SH-SY5Y (cell line): ENCODE data around the gene BABAM1.

ENCODE experiments used
- GATA2 ChIP-seq: IDR thresholded peaks from 2 replicates; pipeline ENCODE4 v1.6.1; 2011; ENCODE audit warnings: mild to moderate bottlenecking, low read depth, low read length
- GATA3 ChIP-seq: IDR thresholded peaks from 2 replicates; pipeline ENCODE4 v1.6.1; 2011; ENCODE audit warnings: low read depth, mild to moderate bottlenecking, low read length, moderate library complexity

BABAM1 gene

DNA sequence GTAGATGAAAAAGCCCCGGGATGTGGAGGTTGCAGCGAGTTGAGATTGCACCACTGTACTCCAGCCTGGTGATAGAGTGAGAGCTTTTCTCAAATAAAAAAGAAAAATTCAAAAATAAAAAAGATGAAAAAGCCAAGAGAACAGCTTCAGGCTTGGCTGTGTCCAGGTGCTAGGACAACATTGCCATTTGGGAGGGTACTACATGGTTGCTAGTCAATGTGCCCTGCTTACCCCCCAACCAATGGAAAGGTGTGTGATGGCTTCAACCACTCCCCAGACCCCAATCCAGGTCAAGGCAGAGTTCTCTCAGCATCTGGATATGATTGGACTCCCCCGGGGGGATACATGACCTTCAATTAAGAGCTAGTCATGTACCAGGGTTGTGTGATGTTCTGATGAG is 12.2 kb downstream of the BABAM1 start:
- TF ChIP-seq GATA3, result no peak

DNA sequence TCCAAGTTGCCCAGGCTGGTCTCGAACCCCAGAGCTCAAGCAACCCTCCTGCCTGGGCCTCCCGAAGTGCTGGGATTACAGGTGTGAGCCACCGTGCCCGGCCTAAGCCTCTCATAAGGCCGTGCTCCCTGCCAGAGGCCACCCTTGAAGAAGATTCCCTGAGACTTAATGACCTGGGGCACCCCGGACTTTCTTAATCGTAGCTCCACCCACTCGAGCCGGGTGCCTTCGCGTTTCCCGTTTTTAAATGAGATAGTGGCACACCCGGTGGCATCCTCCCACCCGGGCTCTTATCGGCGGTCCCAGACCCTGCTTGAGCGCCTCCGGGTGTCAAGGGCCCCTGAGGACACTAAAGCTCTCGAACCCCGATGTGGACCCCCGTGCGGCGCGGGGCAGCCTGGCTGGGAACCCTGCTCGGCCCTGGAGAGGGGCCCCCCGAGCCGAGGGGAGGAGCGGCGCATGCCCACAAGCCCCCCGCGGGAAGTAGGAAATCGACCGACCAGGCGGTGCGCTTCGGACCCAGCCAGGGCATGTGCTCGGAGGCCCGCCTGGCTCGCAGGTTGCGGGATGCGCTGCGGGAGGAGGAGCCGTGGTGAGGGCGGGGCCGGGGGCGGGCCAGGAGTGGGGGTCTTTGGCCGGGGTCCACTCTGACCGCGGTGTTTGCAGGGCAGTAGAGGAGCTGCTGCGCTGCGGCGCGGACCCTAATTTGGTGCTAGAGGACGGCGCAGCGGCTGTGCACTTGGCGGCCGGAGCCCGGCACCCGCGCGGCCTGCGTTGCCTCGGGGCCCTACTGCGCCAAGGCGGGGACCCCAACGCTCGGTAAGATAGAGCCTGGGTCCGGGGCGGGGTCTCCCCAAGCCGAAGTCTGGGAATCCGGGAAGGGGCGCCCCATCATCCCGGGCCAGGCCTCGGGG is 14.4 kb downstream of the BABAM1 start, which contains the start of gene ANKLE1:
Gene ANKLE1 (plus strand): TSS at position 511 of the 914 bp plus-strand sequence. CDS start 20 bp downstream, at position 531.
- TF ChIP-seq GATA2 (no peak), GATA3 (no peak)

DNA sequence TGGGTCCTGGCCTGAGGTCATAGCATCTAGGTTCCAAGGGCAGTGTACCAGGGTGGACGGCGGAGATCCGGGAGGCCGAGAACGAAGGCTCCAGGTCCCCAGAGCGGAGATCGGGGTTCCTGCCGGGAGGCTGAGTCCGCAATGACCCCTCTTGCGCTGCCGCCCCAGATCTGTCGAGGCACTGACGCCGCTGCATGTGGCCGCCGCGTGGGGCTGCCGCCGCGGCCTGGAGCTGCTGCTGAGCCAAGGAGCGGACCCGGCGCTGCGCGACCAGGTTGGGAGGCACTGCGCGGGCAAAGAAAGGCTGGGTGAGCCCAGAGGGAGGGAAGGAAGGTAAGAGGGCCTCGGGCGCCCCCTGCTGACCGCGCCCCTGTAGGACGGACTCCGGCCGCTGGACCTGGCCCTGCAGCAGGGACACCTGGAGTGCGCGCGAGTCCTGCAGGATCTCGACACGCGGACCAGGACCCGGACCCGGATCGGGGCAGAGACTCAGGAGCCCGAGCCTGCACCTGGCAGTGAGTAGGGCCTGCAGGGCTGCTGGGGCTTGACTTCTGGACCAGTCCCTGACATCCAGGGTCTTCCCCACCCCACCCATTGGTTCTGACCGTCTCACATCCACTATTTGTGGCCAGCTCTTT is 15.4 kb downstream of the BABAM1 start:
- TF ChIP-seq GATA3 (no peak), GATA2 (no peak)

DNA sequence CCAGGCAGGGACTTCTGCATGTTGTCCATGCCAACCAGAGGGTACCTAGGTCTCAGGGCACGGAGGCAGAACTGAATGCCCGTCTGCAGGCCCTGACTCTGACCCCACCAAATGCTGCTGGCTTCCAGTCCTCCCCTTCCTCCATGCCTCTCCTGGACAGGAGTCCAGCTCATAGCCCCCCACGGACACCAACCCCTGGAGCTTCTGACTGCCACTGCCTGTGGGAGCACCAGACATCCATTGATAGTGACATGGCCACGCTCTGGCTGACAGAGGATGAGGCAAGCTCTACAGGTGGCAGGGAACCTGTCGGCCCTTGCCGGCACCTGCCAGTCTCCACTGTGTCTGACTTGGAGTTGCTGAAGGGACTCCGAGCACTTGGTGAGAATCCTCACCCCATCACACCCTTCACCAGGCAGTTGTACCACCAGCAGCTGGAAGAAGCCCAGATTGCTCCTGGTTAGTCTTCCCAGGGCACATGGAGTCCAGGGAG is 16.3 kb downstream of the BABAM1 start:
- TF ChIP-seq GATA2 (no peak), GATA3 (no peak)

DNA sequence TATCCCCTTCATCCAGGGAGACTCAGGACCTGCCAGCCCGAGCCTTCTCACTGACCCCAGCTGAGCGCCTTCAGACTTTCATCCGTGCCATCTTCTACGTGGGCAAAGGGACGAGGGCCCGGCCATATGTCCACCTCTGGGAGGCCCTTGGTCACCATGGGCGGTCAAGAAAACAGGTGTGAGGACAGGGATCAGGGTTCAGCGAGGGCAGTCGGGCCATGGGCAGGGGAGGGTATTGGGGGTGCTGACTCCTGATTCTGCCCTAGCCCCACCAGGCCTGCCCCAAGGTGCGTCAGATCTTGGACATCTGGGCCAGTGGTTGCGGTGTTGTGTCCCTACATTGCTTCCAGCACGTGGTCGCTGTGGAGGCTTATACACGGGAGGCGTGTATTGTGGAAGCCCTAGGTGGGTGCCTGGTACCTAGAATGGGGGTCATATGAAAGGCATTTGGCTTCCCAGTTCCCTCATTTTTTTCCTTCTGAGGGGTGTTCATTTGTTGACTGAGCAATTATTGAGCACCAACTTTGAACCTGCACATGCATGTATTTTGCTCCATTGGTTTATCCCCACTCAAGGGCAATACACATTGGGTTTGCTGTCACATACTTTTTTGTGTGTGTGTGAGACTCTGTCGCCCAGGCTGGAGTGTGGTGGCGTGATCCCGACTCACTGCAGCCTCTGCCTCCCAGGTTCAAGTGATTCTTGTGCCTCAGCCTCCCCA is 18.3 kb downstream of the BABAM1 start:
- TF ChIP-seq GATA2 (no peak), GATA3 (no peak)

DNA sequence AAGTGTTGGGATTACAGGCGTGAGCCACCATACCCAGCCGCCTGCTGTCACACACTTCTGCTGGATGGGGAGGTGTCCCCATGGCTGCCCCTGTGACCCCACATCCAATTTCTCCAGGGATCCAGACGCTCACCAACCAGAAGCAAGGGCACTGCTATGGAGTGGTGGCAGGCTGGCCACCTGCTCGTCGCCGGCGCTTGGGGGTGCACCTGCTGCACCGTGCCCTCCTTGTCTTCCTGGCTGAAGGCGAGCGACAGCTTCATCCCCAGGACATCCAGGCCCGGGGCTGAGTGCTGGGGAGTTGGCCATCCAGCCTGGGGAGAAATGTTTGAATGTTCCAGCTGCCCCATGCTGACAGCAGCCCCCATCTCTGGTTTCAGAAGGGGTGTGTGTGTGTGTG is 19.0 kb downstream of the BABAM1 start:
- TF ChIP-seq GATA3, result no peak
- TF ChIP-seq GATA2, result no peak

DNA sequence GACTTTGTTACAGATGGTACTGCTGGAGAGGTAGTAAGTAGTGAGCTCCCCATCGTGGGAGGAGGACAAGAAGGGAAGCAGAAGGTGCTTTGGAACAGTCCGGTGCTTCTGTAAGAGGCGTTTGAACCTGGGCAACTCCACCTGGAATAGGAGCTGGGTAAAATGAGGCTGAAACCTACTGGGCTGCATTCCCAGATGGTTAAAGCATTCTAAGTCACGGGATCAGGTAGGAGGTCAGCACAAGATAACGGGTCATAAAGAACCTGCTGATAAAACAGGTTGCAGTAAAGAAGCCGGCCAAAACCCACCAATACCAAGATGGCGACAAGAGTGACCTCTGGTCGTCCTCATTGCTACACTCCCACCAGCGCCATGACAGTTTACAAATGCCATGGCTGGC is 19.5 kb downstream of the BABAM1 start:
- TF ChIP-seq GATA2 (no peak), GATA3 (no peak)

DNA sequence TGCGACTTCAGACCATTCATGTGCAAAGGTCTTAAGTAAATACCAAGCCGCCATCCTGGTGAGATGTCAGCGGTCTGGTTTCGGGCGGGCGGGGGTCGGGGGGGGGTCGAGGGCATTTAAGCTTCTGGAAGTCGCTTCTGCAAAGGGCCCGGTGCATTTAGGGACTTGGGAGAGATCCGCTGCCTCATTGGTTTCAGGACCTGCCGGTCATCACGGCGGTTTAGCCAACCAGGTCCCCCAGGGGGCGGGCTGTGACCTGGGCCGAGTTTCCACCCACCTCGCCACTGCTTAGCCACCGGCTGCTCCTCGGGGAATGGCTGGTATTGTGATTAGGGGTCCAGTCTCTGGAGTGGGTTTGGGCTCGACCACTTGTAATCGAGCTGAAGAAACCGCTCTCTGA is 22.2 kb downstream of the BABAM1 start:
- no peak for TF ChIP-seq GATA3
- no peak for TF ChIP-seq GATA2

DNA sequence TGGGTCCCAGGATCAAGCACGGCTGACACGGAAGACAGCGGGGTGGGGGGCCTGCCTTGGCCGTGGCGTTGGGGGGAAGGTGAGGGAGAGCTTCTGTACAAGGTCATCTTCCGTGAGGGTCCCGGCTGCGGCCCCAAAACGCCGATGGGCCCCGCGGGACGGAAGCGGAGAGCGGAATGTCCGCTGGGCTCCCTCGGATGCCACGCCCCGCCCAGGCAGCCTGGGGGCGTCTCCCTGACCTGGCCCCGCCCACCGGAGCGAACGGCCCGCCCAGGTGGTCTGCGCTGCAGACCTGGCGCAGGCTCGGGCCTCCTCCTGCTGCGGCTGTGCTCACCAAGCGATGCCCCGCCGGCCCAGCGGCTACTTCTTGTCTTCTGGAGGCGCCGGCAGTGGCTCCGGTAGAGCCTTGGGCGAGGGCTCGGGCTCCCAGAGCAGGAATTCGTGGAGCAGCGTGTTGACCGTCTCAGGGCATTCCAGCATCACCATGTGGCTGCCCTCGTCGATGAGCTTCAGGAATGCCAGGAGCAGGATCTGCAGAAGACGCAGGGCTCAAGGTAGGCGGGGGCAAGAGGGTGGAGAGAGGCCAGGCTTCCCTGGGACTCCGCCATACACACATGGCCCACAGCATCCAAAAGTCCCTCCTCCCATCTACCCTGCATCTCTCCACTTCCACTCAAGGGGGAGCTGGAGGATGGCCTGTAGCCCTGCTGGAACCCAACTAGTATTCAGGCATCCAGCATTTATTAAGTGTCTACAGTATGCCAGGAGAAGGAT is 25.2 kb downstream of the BABAM1 start:
- TF ChIP-seq GATA3 (no peak), GATA2 (no peak)

DNA sequence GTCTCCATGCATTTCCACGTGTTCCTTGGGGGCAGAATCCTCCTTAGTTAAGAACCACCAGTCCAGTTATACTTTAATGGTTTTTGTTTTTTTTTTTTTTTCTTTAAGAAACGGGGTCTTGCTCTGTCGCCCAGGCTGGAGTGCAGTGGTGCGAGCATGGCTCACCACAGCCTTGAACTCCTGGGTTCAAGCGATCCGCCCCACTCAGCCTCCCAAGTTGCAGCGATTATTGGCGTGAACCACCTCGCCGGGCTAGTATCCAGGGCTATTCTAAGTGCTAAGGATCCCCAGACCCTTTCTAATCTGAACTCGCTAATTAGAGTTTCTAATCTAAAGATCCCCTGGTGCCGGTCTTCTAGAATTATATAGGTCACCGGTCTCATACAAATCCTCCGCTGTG is 26.4 kb downstream of the BABAM1 start:
- TF ChIP-seq GATA2 (no peak), GATA3 (no peak)

DNA sequence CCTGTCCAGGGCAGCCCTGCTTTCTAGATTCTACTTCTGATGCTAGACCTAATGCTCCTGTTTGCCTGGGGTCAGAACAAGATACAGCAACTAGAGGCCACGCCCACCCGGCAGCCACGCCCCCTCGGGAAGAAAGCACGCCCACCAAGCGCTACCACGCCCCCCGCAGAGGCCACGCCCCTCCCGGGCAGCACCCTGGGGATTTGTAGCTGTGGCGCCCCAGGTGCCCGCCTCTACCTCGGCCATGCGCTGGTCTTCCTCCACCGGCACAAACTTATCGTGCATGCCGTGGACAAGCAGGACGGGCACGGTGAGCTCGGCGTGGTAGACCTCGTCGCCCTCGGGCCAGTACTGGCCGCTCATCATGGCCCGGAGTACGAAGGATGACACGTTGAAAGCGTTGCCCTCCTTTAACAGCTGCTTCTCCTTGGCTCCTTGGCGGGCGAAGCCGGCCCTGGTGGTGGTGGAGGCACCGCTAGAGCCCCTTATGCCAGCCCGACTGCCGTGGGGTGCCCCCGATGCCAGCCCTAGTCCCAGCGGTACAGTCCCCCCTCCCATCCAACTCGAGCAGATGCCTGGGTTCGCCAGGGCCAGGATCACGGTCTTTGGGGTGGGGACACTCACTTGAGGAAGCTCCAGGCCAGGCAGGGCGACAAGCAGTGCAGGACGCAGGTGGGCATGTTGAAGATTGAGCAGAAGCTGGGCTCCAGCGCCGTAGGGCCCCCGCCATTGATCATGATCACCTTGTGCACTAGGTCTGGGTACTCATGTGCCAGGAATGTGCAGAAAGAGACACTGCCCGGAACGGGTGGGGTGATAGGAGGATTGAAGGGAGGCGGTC is 27.0 kb downstream of the BABAM1 start:
- TF ChIP-seq GATA3 (no peak), GATA2 (no peak)

DNA sequence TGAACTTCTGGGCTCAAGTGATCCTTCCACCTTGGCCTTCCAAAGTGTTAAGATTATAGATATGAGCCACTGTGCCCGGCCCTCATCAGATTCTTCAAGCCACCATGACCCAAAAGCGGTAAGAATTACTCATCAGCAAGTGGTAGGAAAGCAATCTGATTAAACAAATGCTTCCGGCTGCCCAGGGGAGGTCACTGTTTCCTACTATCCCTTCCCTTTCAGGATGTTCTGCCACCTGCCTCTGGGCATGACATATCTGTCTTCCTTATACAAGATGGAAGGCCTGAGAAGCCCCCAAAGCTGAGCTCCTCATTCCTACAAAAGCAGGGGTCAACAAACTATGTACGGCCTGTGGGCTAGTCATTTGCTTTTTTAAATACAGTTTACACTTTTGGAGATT is 29.0 kb downstream of the BABAM1 start:
- TF ChIP-seq GATA3 (no peak), GATA2 (no peak)

DNA sequence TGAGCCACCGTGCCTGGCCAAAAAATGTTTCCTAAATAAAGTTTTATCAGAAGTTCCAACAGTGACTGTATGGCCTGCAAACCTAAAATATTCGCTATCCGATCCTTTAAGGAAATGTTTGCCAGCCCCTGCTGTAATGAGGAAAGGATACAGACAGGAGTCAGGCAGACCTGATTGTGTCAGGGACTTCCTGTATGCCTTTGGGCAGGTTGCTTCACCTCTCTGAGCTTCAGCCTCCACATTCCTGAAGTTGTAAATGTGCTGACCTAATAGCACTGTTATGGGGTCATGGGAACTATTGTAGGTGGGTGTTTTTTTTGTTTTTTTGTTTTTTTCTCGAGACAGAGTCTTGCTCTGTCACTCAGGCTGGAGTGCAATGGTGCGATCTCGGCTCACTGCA is 29.7 kb downstream of the BABAM1 start:
- TF ChIP-seq GATA3 (no peak), GATA2 (no peak)
